ELF-1 (cell line): ENCODE data around the gene RUBCN.
"Not testable (repeated sequence)": the region's sequence is repeated elsewhere in the genome, so short reads cannot be mapped to it uniquely, and the experiment has no call there.

ENCODE experiments used
- DNase-seq: peaks from one replicate; pipeline ENCODE4 v3.0.0-alpha.2; 2016; ENCODE audit warnings: low read depth, low spot score

The RUBCN gene

DNA sequence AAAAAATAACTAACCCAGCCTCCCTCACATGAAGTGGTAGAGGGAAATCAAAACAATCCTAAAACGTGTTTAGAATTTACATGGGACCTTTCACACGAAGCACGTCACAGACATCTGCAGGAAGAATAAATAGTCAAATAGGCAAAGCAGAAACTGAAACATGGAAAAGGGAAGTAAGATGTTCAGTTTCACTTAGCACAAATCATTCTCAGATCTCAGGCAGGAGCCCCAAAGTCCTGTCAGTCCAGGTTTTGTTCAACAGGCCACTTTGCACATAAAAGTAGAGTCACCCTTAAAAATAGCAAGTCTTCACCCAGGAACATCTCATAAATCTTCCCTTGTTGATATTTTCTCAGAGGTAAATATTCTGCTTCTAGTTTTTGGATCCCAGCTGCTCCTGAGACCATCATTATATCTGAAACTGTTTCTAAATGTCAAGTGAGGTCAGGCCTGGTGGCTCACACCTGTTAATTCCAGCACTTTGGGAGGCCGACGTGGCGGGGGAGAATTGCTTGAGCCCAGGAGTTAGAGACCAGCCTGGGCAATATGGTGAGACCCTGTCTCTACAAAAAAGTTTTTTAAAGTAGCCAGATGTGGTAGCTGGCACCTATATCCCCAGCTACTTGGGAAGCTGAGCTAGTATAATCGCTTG, 1.9 kb downstream of the RUBCN start:
- no peak for DNase-seq

GRCh38 chr3:197733042-197733441, 3.7 kb downstream of the RUBCN start:
- no peak for DNase-seq

DNA sequence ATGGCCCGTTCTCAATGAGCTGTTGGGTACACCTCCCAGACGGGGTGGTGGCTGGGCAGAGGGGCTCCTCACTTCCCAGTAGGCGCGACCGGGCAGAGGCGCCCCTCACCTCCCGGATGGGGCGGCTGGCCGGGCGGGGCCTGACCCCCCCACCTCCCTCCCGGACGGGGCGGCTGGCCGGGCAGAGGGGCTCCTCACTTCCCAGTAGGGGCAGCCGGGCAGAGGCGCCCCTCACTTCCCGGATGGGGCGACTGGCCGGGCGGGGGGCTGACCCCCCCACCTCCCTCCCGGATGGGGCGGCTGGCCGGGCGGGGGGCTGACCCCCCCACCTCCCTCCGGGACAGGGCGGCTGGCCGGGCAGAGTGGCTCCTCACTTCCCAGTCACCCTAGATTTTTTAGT, 5.2 kb downstream of the RUBCN start:
- not testable (repeated sequence) for DNase-seq

GRCh38 chr3:197730770-197731169, 5.9 kb downstream of the RUBCN start:
- DNase-seq, result not testable (repeated sequence)

GRCh38 chr3:197730200-197730599, 6.5 kb downstream of the RUBCN start:
- DNase-seq, result no peak

- DNase-seq, result no peak
These were observed 8.2 kb downstream of the RUBCN start for GRCh38 chr3:197728487-197728886.

DNA sequence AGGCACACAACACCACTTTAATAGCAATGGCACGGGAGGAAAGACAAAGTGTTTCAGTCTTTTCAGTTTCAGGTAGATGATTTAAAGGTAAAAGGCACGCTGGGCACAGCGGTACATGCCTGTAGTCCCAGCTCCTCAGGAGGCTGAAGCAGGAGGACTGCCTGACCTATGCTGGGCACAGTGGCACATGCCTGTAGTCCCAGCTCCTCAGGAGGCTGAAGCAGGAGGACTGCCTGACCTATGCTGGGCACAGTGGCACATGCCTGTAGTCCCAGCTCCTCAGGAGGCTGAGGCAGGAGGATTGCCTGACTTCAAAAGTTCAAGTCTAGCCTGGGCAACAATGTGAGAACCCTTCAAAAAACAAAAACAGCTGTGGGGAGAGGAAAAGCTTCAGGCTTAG, 8.8 kb downstream of the RUBCN start:
- not testable (repeated sequence) for DNase-seq

DNA sequence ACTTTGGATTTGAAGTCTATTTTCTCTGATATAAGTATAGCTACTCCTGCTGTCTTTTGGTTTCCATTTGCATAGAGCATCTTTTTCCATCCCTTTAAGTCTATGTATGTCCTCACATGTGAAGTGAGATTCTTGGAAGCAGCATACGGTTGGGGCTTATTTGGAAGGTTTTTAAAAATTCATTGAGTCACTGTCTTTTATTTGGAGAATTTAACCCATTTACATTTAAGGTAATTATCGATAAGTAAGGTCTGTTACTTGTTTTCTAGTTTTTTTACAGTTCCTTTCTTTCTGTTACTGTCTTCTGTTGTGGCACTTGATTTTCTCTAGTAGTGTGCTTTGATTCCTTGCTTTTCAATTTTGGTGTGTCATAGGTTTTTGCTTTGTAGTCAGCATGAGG, 14.0 kb downstream of the RUBCN start:
- DNase-seq, result no peak

GRCh38 chr3:197720694-197721093, 16.0 kb downstream of the RUBCN start:
- DNase-seq, result no peak

DNA sequence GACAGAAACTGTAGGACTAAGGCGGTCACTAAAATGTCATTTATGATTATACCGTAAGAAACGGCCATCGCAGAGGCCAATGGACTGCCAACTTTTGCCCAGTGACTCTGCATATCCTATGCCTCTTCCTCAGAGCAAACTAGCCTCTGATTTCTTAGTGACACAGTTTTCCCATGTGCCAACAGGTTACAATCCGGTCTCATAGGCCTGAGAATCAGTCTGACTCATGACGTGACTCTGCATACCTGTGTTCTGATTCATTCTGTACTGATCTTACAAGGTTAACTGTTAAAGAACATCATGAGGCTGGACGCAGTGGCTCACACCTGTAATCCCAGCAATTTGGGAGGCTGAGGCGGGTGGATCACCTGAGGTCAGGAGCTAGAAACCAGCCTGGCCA, 17.8 kb downstream of the RUBCN start:
- DNase-seq, result no peak

GRCh38 chr3:197714251-197714650, 22.5 kb downstream of the RUBCN start:
- DNase-seq, result no peak

GRCh38 chr3:197713477-197713822, 23.3 kb downstream of the RUBCN start:
- no peak for DNase-seq

DNA sequence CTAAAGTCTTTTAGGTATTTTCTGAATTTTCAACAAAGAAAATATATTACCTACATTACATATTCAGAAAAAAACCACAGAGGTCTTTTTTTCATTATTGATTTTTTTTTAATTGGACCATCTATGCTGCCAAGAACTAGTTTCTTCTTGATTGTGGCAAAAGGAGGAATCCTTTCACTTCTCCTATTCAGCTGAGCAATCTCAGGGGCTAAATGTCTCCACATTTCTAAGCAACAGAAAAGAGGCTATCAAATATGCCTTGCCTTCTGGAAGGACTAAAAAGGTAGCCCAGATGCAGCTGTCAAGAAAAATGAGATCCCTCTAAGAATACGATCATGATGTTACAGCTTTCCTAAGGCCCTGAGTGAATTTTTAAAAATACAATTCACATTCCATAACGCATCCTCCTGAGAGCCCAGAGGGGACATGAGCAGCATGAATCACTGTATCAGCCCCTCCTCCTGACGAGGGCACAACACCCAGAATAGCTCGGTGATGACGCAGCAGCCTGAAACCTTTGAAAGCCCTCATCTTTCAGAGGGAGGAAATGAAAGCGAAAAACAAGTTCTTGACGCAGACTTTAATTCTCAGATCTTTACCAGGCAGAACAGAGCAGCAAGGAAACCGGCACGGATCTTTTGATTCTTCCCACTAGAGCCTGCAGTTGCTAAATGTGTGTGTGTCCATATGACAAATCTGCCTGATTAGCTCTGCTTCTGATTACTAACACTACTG, 24.6 kb downstream of the RUBCN start:
- peak; percentile 85 for DNase-seq

DNA sequence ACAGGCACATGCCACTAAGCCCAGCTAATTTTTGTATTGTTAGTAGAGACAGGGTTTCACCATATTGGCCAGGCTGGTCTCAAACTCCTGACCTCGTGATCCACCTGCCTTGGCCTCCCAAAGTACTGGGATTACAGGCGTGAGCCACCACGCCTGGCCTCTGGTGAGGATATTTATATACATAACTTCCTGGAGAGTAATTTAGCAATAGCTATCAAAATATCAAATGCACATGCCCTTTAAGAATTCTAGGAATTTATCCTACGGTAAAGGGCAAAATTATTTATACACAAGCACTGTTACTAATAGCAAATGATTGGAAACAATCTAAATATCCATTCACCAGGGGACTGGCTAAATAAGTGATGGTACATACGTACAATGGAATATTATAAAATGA, 25.7 kb downstream of the RUBCN start:
- not testable (repeated sequence) for DNase-seq

DNA sequence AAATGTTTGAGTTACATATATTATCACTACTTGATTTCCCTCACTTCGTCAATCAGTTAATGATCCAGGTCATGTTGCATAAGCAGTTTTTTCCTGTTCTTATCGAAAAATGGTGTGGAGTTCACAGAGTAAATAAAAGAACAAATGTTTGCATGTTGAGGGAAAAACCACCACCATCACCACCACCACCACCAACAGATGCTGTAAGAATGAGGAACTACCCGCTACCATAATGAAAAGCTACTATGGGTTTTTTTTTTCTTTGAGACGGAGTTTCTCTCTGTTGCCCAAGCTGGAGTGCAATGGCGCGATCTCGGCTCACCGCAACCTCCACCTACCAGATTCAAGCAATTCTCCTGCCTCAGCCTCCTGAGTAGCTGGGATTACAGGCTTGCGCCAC, 27.6 kb downstream of the RUBCN start:
- DNase-seq, result no peak

DNA sequence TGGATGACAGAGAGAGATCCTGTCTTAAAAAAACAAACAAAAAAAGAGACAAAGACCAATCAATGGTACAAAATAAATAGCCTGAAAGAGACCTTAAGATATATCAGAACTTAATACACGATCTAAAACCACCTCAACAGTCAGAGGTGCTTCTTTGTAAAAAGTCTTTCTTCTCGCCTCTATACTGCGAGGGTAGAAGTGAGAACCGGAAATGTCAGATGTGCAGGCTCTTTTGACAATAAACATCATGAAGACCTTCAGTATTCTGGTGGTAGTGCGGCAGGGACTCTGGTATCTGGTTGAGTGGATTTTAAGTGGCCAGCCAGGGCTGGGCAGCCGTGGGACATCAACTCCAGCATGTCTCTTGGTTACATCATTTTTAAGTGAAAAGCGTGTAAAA, 30.0 kb downstream of the RUBCN start:
- DNase-seq, result no peak

- no peak for DNase-seq
These were observed 34.9 kb downstream of the RUBCN start for GRCh38 chr3:197701841-197702240.

- DNase-seq, result no peak
These were observed 36.6 kb downstream of the RUBCN start for GRCh38 chr3:197700095-197700494.

DNA sequence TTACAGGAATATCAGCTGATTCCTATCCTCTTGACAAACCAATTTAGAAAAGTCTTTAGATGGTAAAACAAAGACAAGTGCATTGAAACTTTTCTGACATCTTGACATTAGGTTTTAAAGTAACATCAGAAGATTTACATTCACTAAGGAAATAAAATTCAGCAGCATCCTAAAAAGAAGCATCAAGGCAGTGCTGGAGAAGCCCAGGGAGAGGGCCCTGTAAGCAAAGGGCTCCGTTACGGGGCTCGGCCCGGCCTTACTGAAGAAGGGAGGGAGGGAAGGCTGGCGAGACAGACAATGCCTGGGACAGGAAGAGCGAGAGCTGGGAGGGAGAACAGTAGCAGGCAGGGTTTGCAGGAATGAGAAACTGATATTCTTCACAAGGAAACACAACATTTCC, 39.3 kb downstream of the RUBCN start:
- DNase-seq, result no peak

GRCh38 chr3:197694251-197694650, 42.5 kb downstream of the RUBCN start:
- DNase-seq, result no peak

GRCh38 chr3:197692641-197693040, 44.1 kb downstream of the RUBCN start:
- no peak for DNase-seq

DNA sequence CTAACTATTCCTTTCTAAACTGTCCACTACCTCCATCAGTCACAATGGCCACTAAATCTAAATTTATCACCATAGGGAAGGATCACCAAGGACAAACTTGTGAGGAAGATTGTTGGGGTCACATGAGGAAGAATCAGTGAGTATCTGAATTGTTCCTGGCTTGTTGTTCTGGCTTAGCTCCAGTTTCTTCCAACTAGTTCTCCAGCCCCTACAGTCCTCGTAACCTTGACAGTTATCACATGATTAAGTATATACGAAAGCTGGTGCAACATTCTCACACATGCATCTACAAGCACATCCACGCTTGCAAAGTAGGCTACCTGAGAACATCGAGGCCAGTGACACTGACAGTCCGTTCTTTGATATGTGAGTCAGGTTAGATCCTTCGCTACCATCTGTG, 46.0 kb downstream of the RUBCN start:
- no peak for DNase-seq

DNA sequence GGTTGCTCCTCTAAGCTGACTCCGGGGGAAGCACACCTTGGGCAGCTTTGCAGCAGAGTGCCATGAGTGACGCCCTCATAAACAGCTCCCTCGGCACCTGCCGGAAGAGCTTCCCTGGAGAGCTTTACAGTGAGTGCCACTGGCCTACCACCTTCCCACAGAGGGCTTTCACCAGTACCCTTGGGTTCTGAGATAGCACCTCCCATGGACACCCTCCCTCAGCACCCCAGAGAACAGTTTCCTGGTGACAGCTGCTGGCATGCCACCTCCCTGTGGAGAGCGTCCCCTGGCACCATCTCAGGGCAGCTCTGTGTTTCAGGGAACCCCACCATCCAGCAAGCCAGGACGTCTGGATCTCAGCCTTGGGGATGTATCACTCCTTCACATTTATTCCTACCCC, 49.1 kb downstream of the RUBCN start:
- DNase-seq, result no peak

DNA sequence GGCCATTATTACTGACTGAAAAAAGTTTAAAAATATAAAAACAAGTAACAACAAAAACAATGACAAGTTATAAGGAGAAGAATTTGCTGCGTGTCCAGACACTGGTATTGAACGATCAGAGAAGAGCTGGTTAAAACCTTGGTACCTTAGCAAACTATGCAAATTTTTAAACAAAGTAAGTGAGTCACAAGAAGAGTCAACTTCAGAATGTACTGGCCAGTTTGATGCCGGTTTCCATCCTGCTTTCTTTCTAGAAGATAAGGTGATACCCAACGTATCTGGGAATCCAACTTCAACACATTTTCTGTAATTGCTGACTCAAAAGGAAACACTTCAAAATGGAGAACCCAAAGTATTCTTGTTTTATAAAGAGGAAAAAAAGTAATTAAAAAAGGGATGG, 49.8 kb downstream of the RUBCN start:
- DNase-seq, result no peak
